Measurements from ENCODE around the gene SPOP. TPM values are rescaled to one million over a fixed set of nuclear protein-coding genes. Genes with fewer than 3 reads are reported as not detected.
"Not testable (repeated sequence)": the region's sequence is repeated elsewhere in the genome, so short reads cannot be mapped to it uniquely, and the experiment has no call there.

The SPOP gene
- total RNA-seq, 1 experiment from 2014 or later = 200 TPM

DNA sequence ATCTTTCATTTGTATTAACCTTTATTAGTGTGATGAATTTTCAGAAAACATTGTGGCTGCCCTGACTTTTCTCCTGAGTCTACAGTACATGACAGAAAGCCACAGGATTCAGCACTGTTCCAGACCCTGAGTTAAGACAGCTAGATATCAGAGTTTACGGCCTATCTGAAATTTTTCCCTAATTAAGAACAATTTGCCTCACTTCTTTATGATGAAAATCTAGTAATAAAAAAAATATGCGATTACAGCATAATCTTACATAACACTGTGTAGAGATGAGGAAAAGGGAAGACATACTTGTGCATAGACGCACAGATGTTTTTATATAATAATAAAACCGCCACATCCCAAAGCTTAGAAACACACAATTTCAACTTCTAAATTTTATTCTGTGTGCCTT is 7.3 kb downstream of the SPOP start:
- peak; percentile 41 for DNase-seq (ENCODE audit: low spot score)
- in situ Hi-C loops (cut with HindIII; ENCODE audit: low sequenced_read_pairs) = no loop called here

DNA sequence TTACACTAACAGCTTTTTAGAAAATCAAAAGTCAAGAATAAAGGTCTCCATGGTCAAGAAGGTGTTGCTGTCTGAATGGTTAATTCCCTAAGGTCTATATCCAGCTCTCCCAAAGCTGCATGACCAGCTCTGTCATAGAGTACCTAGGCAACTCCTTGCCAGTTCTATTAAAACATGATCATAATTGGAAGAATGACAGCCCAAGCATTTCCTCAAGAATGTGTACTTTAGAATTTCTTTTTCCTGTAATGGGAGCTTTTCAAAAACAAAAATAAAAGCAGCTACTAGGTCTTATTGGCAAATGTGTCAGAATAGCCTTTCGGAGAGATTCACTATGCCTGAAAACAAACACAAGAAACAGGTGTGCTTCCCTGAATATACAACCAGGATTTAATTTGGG is 7.9 kb downstream of the SPOP start:
- in situ Hi-C loops (cut with HindIII; ENCODE audit: low sequenced_read_pairs) = no loop called here
- peak; percentile 31 for DNase-seq (ENCODE audit: low spot score)

DNA sequence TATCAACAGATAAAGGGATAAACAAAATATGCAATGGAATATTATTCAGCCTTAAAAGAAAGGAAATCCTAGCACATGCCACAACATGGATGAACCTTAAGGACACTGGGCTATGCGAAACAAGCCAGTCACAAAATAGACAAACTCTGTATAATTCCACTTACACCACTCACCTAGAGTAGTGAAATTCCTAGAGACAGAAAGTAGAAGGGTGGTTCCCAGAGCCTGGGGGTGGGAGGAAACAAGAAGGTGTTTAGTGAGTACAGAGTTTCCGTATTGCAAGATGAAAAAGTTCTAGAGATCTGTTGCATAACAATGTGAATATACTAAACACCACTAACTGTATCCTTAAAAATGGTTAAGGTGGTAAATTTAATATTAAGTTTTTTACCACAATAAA is 10.0 kb downstream of the SPOP start:
- in situ Hi-C loops (cut with HindIII; ENCODE audit: low sequenced_read_pairs) = no loop called here
- no peak for DNase-seq (ENCODE audit: low spot score)

DNA sequence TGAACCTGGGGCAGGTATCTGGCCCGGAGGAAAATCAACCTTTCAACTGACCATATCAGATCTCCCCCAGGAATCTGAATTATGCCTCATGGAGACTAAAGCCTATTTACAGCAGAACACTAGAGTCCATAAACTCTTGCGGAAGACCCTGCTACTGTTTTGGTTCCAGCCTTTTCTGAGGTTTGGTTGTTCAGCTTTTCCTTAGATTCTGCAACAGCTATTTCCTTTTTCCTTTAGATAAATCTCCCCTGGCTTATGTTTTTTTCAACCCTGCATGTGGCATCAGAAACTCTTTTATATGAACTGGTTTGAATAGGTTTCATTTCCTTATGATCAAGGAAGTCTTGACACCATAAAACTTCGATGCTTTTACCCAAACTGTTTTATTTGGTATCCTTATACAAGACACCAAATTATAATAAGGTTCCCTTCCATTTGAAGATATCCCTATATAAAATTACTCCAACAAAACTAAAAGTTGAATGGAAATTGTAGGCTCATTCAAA is 13.1 kb downstream of the SPOP start:
- in situ Hi-C loops (cut with HindIII; ENCODE audit: low sequenced_read_pairs) = no loop called here
- DNase-seq (ENCODE audit: low spot score) = no peak

DNA sequence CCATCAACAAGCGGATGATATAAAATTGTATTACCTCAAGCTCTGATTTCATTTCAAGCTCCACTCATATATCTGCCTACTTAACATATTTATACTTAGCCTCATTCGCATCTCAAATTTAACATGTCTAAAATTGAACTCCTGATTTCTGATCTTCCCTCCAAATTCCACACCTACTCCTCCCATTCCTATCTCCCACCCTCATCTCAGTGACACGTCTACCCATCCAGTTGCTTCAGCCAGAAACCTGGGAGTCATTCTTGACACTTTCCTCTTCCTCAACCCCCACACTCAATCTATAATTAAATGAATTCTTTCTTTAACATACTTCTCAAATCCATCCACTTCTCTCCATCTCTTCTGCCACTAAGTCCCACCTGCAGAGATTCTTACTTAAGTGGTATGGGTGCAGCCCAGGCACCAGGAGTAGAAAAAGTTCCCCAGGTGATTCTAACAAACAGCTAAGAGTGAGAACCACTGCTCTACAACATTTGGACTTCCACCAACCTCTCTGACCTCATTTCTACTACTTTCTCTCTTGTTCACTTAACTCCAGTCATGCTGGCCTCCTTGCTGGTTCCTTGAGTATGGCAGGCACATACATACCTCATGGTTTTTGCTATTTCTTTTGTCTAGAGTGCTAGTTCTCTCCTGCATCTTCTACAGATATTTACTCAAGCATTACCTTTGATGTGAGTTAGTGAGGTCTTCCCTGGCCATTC is 18.1 kb downstream of the SPOP start:
- in situ Hi-C loops (cut with HindIII; ENCODE audit: low sequenced_read_pairs) = no loop called here

DNA sequence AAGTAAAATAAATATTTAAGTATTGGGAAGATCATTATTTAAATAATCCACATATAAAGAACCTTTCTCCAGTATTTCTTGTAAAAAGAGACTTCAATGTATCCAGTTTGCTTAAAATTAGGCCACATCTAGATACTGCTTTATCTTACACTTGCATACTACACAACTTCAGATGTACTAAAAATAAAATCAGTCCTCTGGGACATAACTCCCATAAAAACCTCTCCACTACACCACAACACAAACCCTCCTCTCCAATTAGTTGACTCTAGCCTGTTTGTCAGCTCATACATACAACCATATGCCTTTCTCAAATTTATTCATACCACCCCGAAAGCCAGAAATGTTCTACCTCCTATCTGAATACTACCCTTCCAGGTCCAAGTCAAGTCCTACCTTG is 21.6 kb downstream of the SPOP start:
- in situ Hi-C loops (cut with HindIII; ENCODE audit: low sequenced_read_pairs) = no loop called here
- DNase-seq (ENCODE audit: low spot score) = no peak

More for the DNA sequence above, 18.1 kb downstream of the SPOP start:
- no peak for DNase-seq (ENCODE audit: low spot score)

DNA sequence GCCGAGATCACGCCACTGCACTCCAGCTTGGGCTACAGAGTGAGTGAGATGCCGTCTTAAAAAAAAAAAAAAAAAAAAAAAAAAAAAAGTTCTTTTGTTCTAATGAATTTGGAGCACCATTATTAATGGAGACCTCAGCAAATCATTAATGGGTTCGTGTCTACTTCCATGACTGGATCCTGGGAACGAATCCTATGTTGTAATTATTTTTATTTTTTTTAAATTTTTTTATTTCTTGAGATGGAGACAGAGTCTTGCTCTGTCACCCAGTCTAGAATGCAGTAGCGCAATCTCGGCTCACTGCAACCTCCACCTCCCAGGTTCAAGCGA is 30.7 kb downstream of the SPOP start:
- in situ Hi-C loops (cut with HindIII; ENCODE audit: low sequenced_read_pairs) = no loop called here
- no peak for DNase-seq (ENCODE audit: low spot score)

DNA sequence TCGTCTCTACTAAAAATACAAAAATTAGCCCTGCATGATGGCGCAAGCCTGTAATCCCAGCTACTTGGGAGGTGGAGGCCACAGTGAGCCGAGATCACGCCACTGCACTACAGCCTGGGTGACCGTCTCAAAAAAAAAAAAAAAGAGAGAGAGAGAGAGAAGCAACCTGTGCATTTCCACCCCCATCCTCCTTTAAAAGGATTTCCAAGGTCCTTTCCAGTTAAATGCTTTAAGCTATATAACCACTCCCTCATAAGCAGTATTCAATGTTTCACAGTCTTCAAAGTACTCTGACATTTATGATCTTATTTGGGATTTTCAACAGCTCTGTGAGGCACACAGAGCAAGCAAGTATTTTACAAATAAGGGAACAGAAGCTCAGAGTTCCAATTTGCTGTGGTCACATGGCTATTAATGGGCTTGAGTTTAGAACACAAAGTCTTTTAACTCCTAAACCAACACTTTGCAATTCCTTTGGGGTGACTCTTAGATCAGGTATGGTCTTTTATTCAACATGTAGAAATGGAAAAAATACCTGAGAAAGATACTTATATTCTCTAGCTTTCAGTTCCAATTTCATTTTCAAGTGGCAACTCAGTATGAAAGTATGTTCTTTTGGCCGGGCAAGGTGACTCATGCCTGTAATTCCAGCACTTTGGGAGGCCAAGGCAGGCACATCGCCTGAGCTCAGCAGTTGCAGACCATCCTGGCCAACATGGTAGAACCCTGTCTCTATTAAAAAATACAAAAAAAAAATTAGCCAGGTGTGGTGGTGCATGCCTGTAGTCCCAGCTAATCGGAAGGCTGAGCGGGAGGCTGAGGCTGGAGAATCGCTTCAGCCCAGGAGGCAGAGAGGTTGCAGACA is 31.3 kb downstream of the SPOP start:
- in situ Hi-C loops (cut with HindIII; ENCODE audit: low sequenced_read_pairs) = no loop called here
- peak; percentile 72 for DNase-seq (ENCODE audit: low spot score)

DNA sequence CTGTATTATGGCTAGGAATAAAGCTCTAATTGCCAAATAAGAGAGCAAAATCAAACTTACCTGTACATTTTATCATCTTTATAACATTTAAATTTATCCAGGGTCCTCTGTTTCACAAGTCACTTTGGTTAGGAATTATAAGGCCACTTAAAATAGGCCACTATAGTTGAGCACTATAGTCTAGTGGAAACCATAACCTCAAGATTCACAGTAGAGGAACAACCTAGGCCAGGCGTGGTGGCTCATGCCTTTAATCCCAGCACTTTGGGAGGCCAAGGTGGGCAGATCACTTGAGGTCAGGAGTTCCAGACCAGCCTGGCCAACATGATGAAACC is 31.9 kb downstream of the SPOP start:
- DNase-seq (ENCODE audit: low spot score); in situ Hi-C loops (cut with HindIII; ENCODE audit: low sequenced_read_pairs): not testable (repeated sequence)

DNA sequence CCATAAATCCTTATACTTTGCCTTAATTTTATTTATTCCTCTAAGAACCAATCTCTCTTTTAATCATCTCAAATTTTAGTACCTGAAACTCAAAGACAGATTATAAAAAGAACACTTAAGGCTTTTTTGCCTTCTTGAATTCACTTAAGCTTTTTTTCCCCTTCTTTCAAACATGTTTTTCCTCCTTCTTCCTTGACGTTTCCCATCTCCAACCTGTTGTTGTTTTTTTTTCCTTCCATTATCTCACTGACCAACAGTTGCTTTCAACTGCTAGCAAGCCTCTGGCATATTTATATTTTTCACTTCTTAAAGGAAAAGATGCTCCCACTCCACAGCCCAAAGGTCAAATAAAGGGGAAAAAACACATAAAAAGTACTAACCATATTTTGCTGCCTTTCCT is 32.2 kb downstream of the SPOP start:
- DNase-seq (ENCODE audit: low spot score) = no peak
- in situ Hi-C loops (cut with HindIII; ENCODE audit: low sequenced_read_pairs) = no loop called here

DNA sequence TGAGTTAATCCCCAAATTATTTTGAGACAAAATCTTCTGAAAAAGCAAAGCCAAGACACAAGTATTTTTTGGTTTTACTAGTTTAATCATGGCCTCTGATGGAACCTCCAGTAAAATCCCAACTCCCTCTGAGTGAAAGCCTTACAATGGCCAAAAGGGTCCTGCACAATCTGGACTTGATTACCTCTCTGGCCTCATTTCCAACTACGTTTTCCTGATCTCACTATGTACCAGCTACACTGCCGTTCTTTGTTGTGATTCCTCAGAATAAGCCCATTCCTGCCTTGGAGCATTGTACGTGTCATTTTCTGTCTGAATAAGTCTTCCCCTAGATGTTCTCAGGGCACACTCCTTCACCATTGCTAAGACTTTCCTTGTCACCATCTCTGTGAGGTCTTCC is 37.3 kb downstream of the SPOP start:
- in situ Hi-C loops (cut with HindIII; ENCODE audit: low sequenced_read_pairs) = no loop called here
- no peak for DNase-seq (ENCODE audit: low spot score)

DNA sequence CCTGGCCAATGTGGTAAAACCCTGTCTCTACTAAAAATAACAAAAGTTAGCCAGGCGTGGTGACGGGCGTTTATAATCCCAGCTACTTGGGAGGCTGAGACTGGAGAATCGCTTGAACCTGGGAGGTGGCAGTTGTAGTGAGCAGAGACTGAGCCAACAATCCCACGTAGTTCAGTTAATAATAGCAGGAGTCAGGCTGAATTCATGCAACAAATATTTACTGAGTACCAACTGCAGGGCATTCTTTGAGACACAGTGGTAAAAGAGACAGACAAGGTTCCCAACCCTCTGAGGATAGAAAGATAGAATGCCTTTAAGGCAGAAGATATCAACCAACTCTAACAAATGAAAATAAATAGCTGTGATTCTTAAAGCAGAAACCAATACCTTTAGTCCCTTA is 39.1 kb downstream of the SPOP start:
- in situ Hi-C loops (cut with HindIII; ENCODE audit: low sequenced_read_pairs) = no loop called here
- DNase-seq (ENCODE audit: low spot score) = no peak

DNA sequence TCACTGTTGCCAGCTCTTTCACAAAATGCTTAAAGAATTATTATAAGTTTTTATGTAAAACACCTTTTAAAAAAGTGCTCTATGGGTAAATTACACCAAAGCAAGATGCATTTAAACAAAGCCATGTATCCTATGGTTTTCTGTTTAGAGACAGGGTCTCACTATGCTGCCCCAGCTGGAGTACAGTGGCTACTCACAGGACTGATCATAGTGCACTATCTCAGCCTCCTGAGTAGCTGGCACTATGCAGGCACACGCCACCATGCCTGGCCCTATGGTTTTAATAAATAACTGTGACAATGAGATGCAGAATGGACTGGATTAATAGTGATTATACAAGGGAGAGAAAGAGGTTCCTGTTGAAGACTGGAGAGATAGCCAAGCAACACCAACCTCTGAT is 40.2 kb downstream of the SPOP start:
- no peak for DNase-seq (ENCODE audit: low spot score)
- in situ Hi-C loops (cut with HindIII; ENCODE audit: low sequenced_read_pairs) = no loop called here

DNA sequence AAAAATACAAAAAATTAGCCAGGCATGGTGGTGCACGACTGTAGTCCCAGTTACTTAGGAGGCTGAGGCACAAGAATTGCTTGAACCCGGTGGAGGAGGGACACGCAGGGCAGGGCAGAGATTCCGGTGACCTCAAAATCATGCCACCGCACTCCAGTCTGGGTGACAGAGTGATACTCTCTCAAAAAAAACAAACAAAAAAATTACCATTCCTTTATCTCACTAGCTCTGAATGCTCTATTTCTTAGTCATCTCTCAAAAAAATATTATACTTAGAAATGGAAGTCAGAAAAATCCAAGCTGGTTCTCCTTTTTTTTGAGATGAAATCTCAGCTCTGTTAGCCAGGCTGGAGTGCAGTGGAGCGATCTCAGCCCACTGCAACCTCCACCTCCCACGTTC is 40.8 kb downstream of the SPOP start:
- no peak for DNase-seq (ENCODE audit: low spot score)
- in situ Hi-C loops (cut with HindIII; ENCODE audit: low sequenced_read_pairs) = no loop called here

DNA sequence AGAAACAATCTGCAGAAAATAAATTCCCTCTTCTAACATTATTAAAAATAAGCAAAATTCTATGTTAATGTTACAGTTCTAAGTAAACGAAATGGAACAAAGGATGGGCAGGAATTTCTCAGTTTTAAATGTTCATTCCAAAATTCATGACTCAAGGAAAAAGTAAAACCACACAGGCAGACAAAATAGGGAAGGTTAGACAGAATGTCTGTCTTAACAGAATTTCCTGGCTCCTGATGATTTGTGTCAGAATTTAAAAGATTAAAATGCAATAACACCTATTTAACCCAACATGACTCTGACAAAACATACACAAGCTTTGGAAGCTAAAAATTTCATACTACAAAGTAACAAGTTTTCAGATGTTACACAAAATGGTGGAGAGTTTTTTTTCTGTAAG is 42.8 kb downstream of the SPOP start:
- in situ Hi-C loops (cut with HindIII; ENCODE audit: low sequenced_read_pairs) = no loop called here
- no peak for DNase-seq (ENCODE audit: low spot score)

DNA sequence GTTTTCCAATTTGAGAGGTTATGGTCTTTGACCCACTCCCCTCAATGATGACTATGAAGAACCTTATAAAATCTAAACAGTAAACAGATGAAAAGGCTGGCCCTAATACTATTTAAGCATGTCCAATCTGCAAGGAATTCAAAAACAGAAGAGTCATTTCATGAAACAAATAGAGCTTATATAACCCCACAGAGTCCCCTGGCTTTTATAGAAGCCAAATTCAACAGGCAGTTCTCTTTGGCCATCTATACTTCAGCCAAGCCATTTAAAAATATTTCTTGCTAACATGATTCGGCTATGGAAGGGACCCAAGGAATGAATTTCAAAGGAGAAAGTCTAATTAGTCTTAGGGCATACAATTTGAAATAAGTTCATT is 43.4 kb downstream of the SPOP start:
- peak; percentile 61 for DNase-seq (ENCODE audit: low spot score)

DNA sequence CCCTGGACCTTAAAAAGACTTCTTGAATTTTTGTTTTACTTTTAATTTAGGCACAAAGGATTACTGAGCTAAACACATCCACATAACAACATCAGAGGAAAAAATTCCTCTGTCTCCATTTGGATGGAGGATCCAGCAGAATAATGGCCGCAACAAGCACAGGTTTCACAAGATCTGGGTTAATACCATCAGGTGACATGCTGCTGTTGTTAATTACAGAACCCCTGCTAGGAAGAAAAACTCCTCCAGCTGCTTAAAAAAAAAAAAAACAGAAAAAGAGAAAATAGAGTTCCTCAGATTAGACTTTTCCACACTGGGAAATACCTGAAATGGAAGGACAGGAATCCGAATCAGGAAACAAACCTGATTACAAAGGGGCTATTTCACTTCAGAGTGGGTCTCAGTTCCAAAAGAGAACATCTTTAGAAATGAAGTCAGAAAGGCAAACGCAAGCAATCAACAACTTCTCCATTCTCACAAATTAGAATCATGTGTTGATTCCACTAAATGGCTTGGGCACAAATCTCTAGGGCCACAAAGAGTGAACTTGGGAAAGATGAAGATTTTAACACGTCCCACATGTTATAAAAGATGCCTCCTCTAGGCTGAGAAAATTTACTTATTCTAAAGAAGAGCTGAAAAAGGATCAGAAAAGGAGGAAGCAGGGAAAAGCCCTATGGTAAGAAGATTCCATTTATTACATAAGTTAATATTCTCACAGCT is 44.0 kb downstream of the SPOP start:
- peak; percentile 66 for DNase-seq (ENCODE audit: low spot score)
- in situ Hi-C loops (cut with HindIII; ENCODE audit: low sequenced_read_pairs) = no loop called here

More for the DNA sequence above, 43.4 kb downstream of the SPOP start:
- in situ Hi-C loops (cut with HindIII; ENCODE audit: low sequenced_read_pairs) = no loop called here

DNA sequence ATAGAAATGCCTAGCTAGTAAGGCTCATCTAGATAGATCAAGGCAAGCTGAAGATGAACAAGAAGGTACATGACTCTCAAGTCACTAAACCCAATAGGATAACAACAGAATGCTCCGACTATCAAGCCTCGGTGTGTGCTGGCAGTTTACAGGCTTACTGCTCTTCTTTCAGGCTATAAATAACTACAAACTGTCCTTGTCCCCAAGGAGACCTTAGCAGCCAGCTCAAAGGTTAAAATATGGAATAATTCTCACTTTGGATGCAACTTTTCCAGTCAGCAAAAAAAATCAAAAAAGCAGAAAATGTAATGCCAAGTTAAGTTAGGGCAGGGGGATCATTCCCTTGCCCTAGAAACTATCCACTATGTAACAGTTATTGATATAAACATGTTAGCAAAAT is 44.6 kb downstream of the SPOP start:
- in situ Hi-C loops (cut with HindIII; ENCODE audit: low sequenced_read_pairs) = no loop called here

DNA sequence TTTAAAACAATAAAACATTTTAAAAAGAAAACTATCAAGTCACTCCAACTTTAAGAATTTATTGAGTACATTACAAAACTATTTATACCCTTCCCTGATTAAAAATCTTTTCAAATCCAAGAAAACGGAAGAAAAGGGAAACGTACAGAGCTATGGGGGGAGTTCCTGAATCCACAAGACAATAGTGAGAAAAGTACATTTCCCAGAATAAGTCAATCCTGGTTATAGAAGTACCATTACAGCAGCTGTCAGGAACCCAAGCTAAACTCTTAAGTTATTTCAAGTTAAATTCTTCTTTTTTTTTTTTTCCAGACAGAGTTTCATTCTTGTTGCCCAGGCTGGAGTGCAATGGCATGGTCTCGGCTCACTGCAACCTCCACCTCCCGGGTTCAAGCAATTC is 45.7 kb downstream of the SPOP start:
- DNase-seq (ENCODE audit: low spot score) = no peak
- in situ Hi-C loops (cut with HindIII; ENCODE audit: low sequenced_read_pairs) = no loop called here

More for the DNA sequence above, 44.6 kb downstream of the SPOP start:
- peak; percentile 74 for DNase-seq (ENCODE audit: low spot score)

DNA sequence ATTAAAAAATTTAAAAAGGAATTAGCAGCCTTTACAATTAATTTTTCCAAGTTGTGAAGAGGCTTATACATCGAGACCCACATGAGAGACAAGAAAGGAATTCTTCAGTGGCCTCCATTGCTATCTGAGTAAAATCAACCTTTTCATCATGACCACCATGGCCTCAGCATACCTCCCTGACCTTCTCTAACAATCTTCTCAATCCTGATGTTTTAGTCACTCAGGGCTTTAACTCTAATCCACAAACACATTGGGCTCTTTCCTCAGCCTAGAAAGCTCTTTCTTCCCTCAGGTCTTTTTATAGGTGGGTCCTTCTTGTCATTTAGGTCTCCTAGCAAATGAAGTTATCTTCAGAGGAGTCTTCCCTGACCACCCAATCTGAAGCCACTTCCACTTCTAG is 46.4 kb downstream of the SPOP start:
- DNase-seq (ENCODE audit: low spot score) = no peak
- in situ Hi-C loops (cut with HindIII; ENCODE audit: low sequenced_read_pairs) = no loop called here

Data from G401 (cell line).